Osteocyte (in vitro differentiated cells): Measurements from ENCODE around the gene MORF4L1. TPM values are rescaled to one million over a fixed set of nuclear protein-coding genes. Genes with fewer than 3 reads are reported as not detected.

ENCODE experiments used
- DNase-seq: peaks from one replicate; pipeline ENCODE4 v3.0.0; 2021; ENCODE audit warnings: mixed read lengths; ENCODE audit not compliant: unreplicated experiment; ENCODE audit errors: extremely low spot score
- H3K27ac Mint-ChIP-seq: one replicate; pipeline ENCODE4 v1.8.0; 2021; ENCODE audit warnings: mild to moderate bottlenecking, mixed read lengths; ENCODE audit not compliant: unreplicated experiment
- H3K27me3 Mint-ChIP-seq: one replicate; pipeline ENCODE4 v1.8.0; 2021; ENCODE audit warnings: mixed read lengths; ENCODE audit not compliant: unreplicated experiment
- H3K36me3 Mint-ChIP-seq: one replicate; pipeline ENCODE4 v1.8.0; 2021; ENCODE audit warnings: mixed read lengths; ENCODE audit not compliant: unreplicated experiment
- H3K4me1 Mint-ChIP-seq: one replicate; pipeline ENCODE4 v1.8.0; 2021; ENCODE audit warnings: mixed read lengths; ENCODE audit not compliant: unreplicated experiment
- H3K4me3 Mint-ChIP-seq: one replicate; pipeline ENCODE4 v1.8.0; 2021; ENCODE audit warnings: mild to moderate bottlenecking, moderate library complexity, mixed read lengths; ENCODE audit not compliant: unreplicated experiment
- H3K9me3 Mint-ChIP-seq: one replicate; pipeline ENCODE4 v1.8.0; 2021; ENCODE audit warnings: mixed read lengths; ENCODE audit not compliant: unreplicated experiment
- CTCF ChIP-seq: fragments of 200-600 bp; sonication (generic); IDR thresholded peaks from 2 replicates; pipeline ENCODE4 v1.5.0; 2021; ENCODE audit warnings: antibody characterized with exemption, mild to moderate bottlenecking, moderate library complexity
- total RNA-seq: library from RNA; stranded (reverse); gene quantifications from 2 replicates; pipeline ENCODE4 v1.2.1, GENCODE V29; 2021

Gene MORF4L1
- total RNA-seq, 1 donor from 2014 or later: 488 TPM

GRCh38 chr15:78916088-78916487 is 43.4 kb downstream of the MORF4L1 start:
- no peak overlapping the region for H3K27ac Mint-ChIP-seq
- no peak for TF ChIP-seq CTCF

GRCh38 chr15:78917888-78918287 is 45.2 kb downstream of the MORF4L1 start:
- peak; percentile 38 for DNase-seq
- H3K27me3 Mint-ChIP-seq: no peaks in the 10 kb centered on the region
- TF ChIP-seq CTCF: no peak
- H3K4me1 Mint-ChIP-seq: peaks cover 8% of the 10 kb centered on the region
- no peaks in the 10 kb centered on the region for H3K9me3 Mint-ChIP-seq
- no peak overlapping the region for H3K27ac Mint-ChIP-seq
- peaks cover 35% of the 10 kb centered on the region for H3K36me3 Mint-ChIP-seq
- H3K4me3 Mint-ChIP-seq: no peak overlapping the region

More at GRCh38 chr15:78916088-78916487, 43.4 kb downstream of the MORF4L1 start:
- H3K4me3 Mint-ChIP-seq: no peak overlapping the region
- peaks cover 36% of the 10 kb centered on the region for H3K36me3 Mint-ChIP-seq
- no peaks in the 10 kb centered on the region for H3K9me3 Mint-ChIP-seq
- DNase-seq: no peak
- H3K4me1 Mint-ChIP-seq: peaks cover 8% of the 10 kb centered on the region
- H3K27me3 Mint-ChIP-seq: no peaks in the 10 kb centered on the region

- peaks cover 34% of the 10 kb centered on the region for H3K36me3 Mint-ChIP-seq
Measured at GRCh38 chr15:78921517-78921916, 48.8 kb downstream of the MORF4L1 start.

GRCh38 chr15:78921940-78922339 is 49.2 kb downstream of the MORF4L1 start:
- Mint-ChIP-seq H3K4me1 (no peaks in the 10 kb centered on the region), H3K27ac (no peak overlapping the region), H3K27me3 (no peaks in the 10 kb centered on the region), H3K36me3 (peaks cover 34% of the 10 kb centered on the region), H3K9me3 (no peaks in the 10 kb centered on the region), H3K4me3 (no peak overlapping the region)
- no peak for DNase-seq
- TF ChIP-seq CTCF: no peak

More at GRCh38 chr15:78921517-78921916, 48.8 kb downstream of the MORF4L1 start:
- DNase-seq: no peak
- no peak overlapping the region for H3K4me3 Mint-ChIP-seq
- no peak for TF ChIP-seq CTCF
- no peaks in the 10 kb centered on the region for H3K9me3 Mint-ChIP-seq
- no peak overlapping the region for H3K27ac Mint-ChIP-seq
- no peaks in the 10 kb centered on the region for H3K27me3 Mint-ChIP-seq
- peaks cover 3% of the 10 kb centered on the region for H3K4me1 Mint-ChIP-seq

- DNase-seq: no peak
- Mint-ChIP-seq H3K9me3 (no peaks in the 10 kb centered on the region), H3K4me1 (no peaks in the 10 kb centered on the region), H3K27me3 (no peaks in the 10 kb centered on the region), H3K36me3 (peaks cover 34% of the 10 kb centered on the region), H3K27ac (no peak overlapping the region), H3K4me3 (no peak overlapping the region)
- no peak for TF ChIP-seq CTCF
Measured at GRCh38 chr15:78922527-78922926, 49.8 kb downstream of the MORF4L1 start.
